SJCRH30 (cell line): ENCODE results near the gene SEPTIN12. TPM values are rescaled to one million over a fixed set of nuclear protein-coding genes. Genes with fewer than 3 reads are reported as not detected.
A peak's percentile ranks its signal among the peaks of the same experiment; 100 is the strongest.

Experiments used
- DNase-seq, 2 experiments: peaks; one replicate each; pipeline ENCODE4 v3.0.0-alpha.2; 2015 to 2020
- H3K27ac ChIP-seq: fragments of 250-450 bp; sonication (Bioruptor Pico); 2 replicates; pipeline ENCODE4 v1.5.1; 2020; ENCODE audit warnings: mild to moderate bottlenecking, moderate library complexity
- H3K27me3 ChIP-seq: fragments of 250-450 bp; sonication (Bioruptor Pico); 2 replicates; pipeline ENCODE4 v1.5.1; 2020; ENCODE audit warnings: mild to moderate bottlenecking, moderate library complexity
- H3K36me3 ChIP-seq: fragments of 250-450 bp; sonication (Bioruptor Pico); 2 replicates; pipeline ENCODE4 v1.5.1; 2020; ENCODE audit warnings: mild to moderate bottlenecking, moderate library complexity
- H3K4me1 ChIP-seq: fragments of 250-450 bp; sonication (Bioruptor Pico); 2 replicates; pipeline ENCODE4 v1.5.1; 2020; ENCODE audit warnings: mild to moderate bottlenecking, moderate library complexity
- H3K4me3 ChIP-seq: fragments of 250-450 bp; sonication (Bioruptor Pico); 2 replicates; pipeline ENCODE4 v1.5.1; 2020; ENCODE audit warnings: mild to moderate bottlenecking, moderate library complexity
- H3K9me3 ChIP-seq: fragments of 250-450 bp; sonication (Bioruptor Pico); replicated peaks from 2 replicates; pipeline ENCODE4 v1.5.1; 2020; ENCODE audit warnings: mild to moderate bottlenecking, moderate library complexity
- total RNA-seq: library from RNA; depleted of rRNA; stranded (reverse); fragments of >200 nt; shearing (Covaris generic); gene quantifications from 2 replicates; pipeline ENCODE4 v1.2.3, GENCODE V29; 2014

Gene SEPTIN12
- total RNA-seq, 1 experiment from 2014 or later = not detected

- no peaks in the 10 kb centered on the region for H3K9me3 ChIP-seq
- H3K4me3 ChIP-seq = no peak overlapping the region
- peaks cover 36% of the 10 kb centered on the region for H3K36me3 ChIP-seq
- H3K27ac ChIP-seq = no peak overlapping the region
- H3K4me1 ChIP-seq = no peaks in the 10 kb centered on the region
- no peak for DNase-seq
- H3K27me3 ChIP-seq = no peaks in the 10 kb centered on the region
Measured at GRCh38 chr16:4811773-4812172, 23.6 kb upstream of the SEPTIN12 start.

GRCh38 chr16:4811242-4811641 lies 23.1 kb upstream of the SEPTIN12 start:
- Histone ChIP-seq H3K27me3 (no peaks in the 10 kb centered on the region), H3K36me3 (peaks cover 33% of the 10 kb centered on the region)
- no peak for DNase-seq

GRCh38 chr16:4806280-4806679 lies 18.1 kb upstream of the SEPTIN12 start:
- H3K4me1 ChIP-seq = peaks cover 4% of the 10 kb centered on the region
- DNase-seq = no peak
- peaks cover 25% of the 10 kb centered on the region for H3K36me3 ChIP-seq
- H3K27me3 ChIP-seq = no peaks in the 10 kb centered on the region
- H3K9me3 ChIP-seq = no peaks in the 10 kb centered on the region
- H3K4me3 ChIP-seq = no peak overlapping the region
- H3K27ac ChIP-seq = no peak overlapping the region

More at GRCh38 chr16:4811242-4811641, 23.1 kb upstream of the SEPTIN12 start:
- Histone ChIP-seq H3K9me3 (no peaks in the 10 kb centered on the region), H3K4me3 (no peak overlapping the region), H3K27ac (no peak overlapping the region), H3K4me1 (no peaks in the 10 kb centered on the region)

GRCh38 chr16:4805231-4805630 lies 17.1 kb upstream of the SEPTIN12 start:
- no peak for DNase-seq
- Histone ChIP-seq H3K4me3 (no peak overlapping the region), H3K9me3 (no peaks in the 10 kb centered on the region), H3K27me3 (no peaks in the 10 kb centered on the region), H3K4me1 (peaks cover 11% of the 10 kb centered on the region), H3K36me3 (peaks cover 22% of the 10 kb centered on the region), H3K27ac (no peak overlapping the region)

GRCh38 chr16:4803898-4804762 lies 16.0 kb upstream of the SEPTIN12 start:
- Histone ChIP-seq H3K27ac (no peak overlapping the region), H3K27me3 (no peaks in the 10 kb centered on the region), H3K4me1 (peaks cover 16% of the 10 kb centered on the region), H3K4me3 (no peak overlapping the region), H3K9me3 (no peaks in the 10 kb centered on the region), H3K36me3 (peaks cover 17% of the 10 kb centered on the region; the same call in 1 of the 2 replicates)
- DNase-seq = no peak

- Histone ChIP-seq H3K4me1 (peaks cover 16% of the 10 kb centered on the region), H3K9me3 (no peaks in the 10 kb centered on the region), H3K36me3 (peaks cover 15% of the 10 kb centered on the region; the same call in 1 of the 2 replicates), H3K4me3 (peak overlapping the region; percentile 93), H3K27me3 (no peaks in the 10 kb centered on the region), H3K27ac (peak overlapping the region; percentile 71; the same call in 1 of the 2 replicates)
- DNase-seq = no peak
Measured at GRCh38 chr16:4803401-4803844, 15.3 kb upstream of the SEPTIN12 start.

- no peaks in the 10 kb centered on the region for H3K27me3 ChIP-seq
- H3K36me3 ChIP-seq = peaks cover 10% of the 10 kb centered on the region; the same call in 1 of the 2 replicates
- H3K4me3 ChIP-seq = peak overlapping the region; percentile 93
- no peaks in the 10 kb centered on the region for H3K9me3 ChIP-seq
- peak overlapping the region; percentile 71 for H3K27ac ChIP-seq
- peaks cover 16% of the 10 kb centered on the region for H3K4me1 ChIP-seq
- DNase-seq = peak; percentile 91 to 93
Measured at GRCh38 chr16:4802659-4803287, 14.6 kb upstream of the SEPTIN12 start.

- peak; percentile 57 to 59 for DNase-seq
Measured at GRCh38 chr16:4801962-4802658, 14.0 kb upstream of the SEPTIN12 start, which contains the start of gene ROGDI. TSS of gene ROGDI (minus strand) at chr16:4802633. CDS start at chr16:4802571, 62 bp downstream.

GRCh38 chr16:4801051-4801961 lies 13.2 kb upstream of the SEPTIN12 start:
- peak overlapping the region; percentile 93 for H3K4me3 ChIP-seq
- no peaks in the 10 kb centered on the region for H3K9me3 ChIP-seq
- no peaks in the 10 kb centered on the region for H3K27me3 ChIP-seq
- peaks cover 16% of the 10 kb centered on the region for H3K4me1 ChIP-seq
- peak overlapping the region; percentile 54; the same call in 1 of the 2 replicates for H3K27ac ChIP-seq
- no peak for DNase-seq
- peaks cover 7% of the 10 kb centered on the region; the same call in 1 of the 2 replicates for H3K36me3 ChIP-seq

More at GRCh38 chr16:4801962-4802658, 14.0 kb upstream of the SEPTIN12 start, which contains the start of gene ROGDI:
- no peaks in the 10 kb centered on the region for H3K9me3 ChIP-seq
- peaks cover 7% of the 10 kb centered on the region; the same call in 1 of the 2 replicates for H3K36me3 ChIP-seq
- H3K4me1 ChIP-seq = peaks cover 16% of the 10 kb centered on the region
- H3K27ac ChIP-seq = peak within 1 kb of the TSS; percentile 71
- peak within 1 kb of the TSS; percentile 93 for H3K4me3 ChIP-seq
- H3K27me3 ChIP-seq = no peaks in the 10 kb centered on the region

- no peaks in the 10 kb centered on the region for H3K27me3 ChIP-seq
- peaks cover 16% of the 10 kb centered on the region for H3K4me1 ChIP-seq
- H3K4me3 ChIP-seq = peak overlapping the region; percentile 93
- DNase-seq = peak; percentile 92 to 94
- no peaks in the 10 kb centered on the region for H3K9me3 ChIP-seq
- H3K36me3 ChIP-seq = peaks cover 7% of the 10 kb centered on the region; the same call in 1 of the 2 replicates
- peak overlapping the region; percentile 54 for H3K27ac ChIP-seq
Measured at GRCh38 chr16:4800290-4801041, 12.3 kb upstream of the SEPTIN12 start.

- no peak for DNase-seq
- H3K27ac ChIP-seq = peak overlapping the region; percentile 54
- H3K27me3 ChIP-seq = no peaks in the 10 kb centered on the region
- H3K9me3 ChIP-seq = no peaks in the 10 kb centered on the region
- H3K4me3 ChIP-seq = no peak overlapping the region
- peaks cover 16% of the 10 kb centered on the region for H3K4me1 ChIP-seq
- H3K36me3 ChIP-seq = no peaks in the 10 kb centered on the region
Measured at GRCh38 chr16:4799171-4799855, 11.2 kb upstream of the SEPTIN12 start.

- H3K9me3 ChIP-seq = no peaks in the 10 kb centered on the region
- no peak for DNase-seq
- H3K4me3 ChIP-seq = no peak overlapping the region
- peaks cover 16% of the 10 kb centered on the region for H3K4me1 ChIP-seq
- H3K36me3 ChIP-seq = no peaks in the 10 kb centered on the region
- H3K27me3 ChIP-seq = no peaks in the 10 kb centered on the region
- H3K27ac ChIP-seq = no peak overlapping the region
Measured at GRCh38 chr16:4798456-4798855, 10.3 kb upstream of the SEPTIN12 start.
